Colon (tissue), 2 donors: ENCODE data around the gene SLC35E3.
"Not testable (repeated sequence)": the region's sequence is repeated elsewhere in the genome, so short reads cannot be mapped to it uniquely, and the experiment has no call there.

Source experiments
- FAIRE-seq: peaks from 2 replicates; lab custom pipeline; 2012; peaks lifted over from hg19 to GRCh38; lab: Jason Lieb, UNC
- donor health status: control.
- donor health status: control.

SLC35E3 gene

DNA sequence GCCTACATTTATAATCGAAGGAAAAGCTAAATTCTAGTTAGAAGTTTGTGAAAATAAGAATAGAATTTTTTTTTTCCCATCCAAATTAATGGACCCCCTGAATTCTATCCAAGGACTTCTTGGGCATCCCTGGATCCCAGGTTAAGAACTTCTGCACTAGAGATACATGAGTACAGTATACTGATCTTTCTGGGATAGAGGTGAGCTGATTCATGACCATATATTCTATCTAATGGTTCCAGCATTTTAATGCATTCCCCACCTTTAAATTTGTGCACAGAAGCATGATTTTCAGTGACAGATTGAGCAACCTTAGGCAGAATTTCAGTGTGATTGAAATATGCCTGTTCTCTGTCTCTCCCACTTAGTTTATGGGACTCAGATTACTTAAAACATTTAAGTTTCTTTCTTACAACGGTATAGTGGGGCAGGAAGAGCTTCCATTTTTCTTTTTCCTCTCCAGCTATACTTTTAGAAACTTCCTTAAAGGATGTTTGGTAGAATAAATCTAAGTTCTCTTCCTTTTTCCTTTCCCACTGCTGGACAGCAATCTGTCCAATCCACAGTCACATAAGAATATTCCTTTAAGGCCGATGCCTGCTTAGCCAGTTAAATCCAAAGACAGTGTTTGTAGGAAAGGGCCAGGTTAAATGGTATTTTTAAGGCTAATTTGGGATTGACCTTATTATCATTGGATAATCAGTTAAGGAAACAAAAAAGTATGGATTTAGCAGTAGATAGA is 68.7 kb downstream of the SLC35E3 start:
- no peak for FAIRE-seq

GRCh38 chr12:68815232-68815927 is 69.4 kb downstream of the SLC35E3 start:
- FAIRE-seq = no peak

DNA sequence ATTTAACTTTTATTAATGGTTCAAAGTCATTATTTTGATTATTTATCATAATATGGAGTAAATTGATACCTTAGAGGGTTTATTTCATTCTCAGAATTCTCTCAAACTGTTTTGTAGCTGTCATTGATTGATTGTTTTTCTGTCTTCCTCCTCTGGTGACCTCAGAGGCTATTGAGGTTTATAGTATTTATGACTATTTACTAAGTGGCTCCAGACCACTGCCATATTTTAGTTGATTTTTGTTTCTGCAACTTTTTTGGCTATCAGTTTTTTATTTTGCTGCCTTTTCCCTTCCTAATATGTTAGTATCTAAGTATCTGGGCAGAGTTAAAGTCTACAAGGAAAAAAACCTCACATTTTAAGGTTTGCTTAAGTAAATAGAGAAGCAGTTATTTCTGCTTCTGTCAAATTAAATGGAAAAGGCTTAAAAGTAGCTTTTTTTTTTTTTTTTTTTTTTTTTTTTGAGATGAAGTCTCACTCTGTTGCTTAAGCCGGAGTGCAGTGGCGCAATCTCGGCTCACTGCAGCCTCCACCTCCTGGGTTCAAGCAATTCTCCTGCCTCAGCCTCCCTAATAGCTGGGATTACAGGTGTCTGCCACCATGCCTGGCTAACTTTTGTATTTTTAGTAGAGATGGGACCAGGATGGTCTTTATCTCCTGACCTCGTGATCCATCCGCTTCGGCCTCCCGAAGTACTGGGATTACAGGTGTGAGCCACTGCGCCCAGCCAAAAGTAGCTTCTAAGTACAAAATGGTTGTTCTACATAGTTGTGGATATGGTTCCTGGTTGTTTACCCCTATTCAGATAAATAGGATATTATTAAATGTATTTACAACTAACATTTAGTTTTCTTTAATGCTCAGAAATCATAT is 70.2 kb downstream of the SLC35E3 start:
- FAIRE-seq = no peak

DNA sequence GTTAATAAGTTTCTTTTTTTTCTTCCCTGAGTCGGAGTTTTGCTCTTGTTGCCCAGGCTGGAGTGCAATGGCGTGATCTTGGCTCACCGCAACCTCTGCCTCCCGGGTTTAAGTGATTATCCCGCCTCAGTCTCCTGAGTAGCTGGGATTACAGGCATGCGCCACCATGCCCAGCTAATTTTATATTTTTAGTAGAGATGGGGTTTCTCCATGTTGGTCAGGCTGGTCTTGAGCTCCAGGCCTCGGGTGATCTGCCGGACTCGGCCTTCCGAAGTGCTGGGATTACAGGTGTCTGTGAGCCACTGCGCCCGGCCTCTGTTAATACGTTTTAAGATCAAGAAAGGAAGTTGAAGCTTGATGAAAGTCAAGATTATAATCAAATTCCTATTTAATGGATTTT is 73.5 kb downstream of the SLC35E3 start:
- FAIRE-seq = not testable (repeated sequence)

DNA sequence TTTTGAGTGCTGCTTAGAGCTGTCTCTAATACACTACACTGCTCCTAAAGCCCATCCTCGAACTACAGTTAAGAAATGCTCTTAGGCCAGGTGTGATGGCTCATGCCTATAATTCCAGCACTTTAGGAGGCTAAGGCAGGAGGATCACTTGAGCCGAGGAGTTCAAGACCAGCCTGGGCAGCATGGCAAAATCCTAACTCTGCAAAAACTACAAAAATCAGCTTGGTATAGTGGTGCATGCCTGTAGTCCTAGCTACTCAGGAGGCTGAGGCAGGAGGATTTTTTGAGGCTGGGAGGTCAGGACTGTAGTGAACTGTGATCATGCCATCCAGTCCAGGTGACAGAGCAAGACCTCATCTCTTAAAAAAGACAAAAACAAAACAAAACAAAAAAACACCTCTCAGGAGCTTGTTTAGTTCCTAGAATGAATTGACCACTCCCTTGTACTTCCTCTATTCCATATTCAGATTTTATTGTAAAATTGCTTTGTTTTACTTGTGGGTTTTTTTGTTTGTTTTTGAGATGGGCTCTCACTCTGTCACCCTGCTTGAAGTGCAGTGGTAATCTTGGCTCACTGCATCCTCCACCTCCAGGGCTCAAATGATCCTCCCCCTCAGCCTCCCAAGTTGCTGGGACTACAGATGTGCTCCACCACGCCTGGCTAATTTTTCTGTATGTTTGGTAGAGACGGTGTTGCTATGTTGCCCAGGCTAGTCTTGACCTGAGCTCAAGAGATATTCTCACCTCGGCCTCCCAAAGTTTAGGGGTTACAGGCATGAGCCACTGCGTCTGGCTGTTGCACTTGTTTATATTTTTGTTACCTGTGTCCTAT is 75.6 kb downstream of the SLC35E3 start:
- FAIRE-seq = no peak

DNA sequence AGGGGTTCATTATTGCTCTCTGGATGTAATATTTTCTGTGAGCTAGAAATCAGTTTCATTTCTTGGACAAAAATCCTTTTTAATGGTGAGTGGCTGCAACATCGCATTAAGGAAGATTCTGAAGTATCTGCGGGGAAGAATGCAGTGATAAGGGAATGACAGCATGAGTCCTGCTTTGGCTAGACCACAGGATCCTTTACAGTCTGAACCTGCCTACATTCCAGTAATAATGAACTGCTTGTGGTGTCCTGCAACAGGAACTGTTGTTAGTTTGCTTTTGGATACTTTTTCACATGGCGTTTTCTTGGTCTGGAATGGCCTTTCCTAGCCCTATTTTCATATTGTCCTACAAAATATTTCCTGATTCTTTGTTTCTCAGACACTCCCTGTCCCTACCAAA is 77.7 kb downstream of the SLC35E3 start:
- FAIRE-seq = no peak

GRCh38 chr12:68824131-68824530 is 78.2 kb downstream of the SLC35E3 start:
- no peak for FAIRE-seq

- FAIRE-seq = no peak
Observed at GRCh38 chr12:68824597-68825250, 78.7 kb downstream of the SLC35E3 start.

DNA sequence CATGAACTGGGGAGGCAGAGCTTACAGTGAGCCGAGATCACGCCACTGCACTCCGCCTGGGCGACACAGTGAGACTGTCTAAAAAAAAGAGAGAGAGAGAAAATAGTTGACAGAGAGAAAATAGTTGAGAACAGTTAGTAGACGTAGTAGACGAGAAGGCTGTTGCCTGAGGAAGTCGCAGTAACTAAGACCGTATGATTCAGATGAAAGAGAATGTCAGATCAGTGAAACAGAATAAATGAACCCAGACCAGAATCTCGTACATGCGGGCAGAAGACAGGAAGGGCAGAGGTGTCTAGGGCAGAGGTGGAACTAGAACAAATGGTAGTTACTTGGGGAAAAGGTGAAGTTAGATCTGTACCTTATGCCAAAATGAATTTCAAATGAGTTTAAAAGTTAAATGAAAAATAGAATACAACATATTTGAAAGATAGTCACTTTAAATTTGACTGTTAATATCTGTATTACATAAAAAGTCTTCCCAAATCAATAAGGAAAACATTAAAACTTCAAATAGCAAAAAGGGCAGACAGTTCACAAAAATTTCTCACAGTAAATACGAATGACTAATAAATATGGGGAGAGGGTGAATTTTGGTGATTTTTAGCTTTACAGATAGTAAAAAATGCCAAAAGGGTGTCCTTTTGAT is 79.7 kb downstream of the SLC35E3 start:
- FAIRE-seq = no peak

GRCh38 chr12:68827895-68828671 is 82.1 kb downstream of the SLC35E3 start:
- FAIRE-seq = no peak

GRCh38 chr12:68828672-68829068 is 82.7 kb downstream of the SLC35E3 start:
- FAIRE-seq = no peak
